H1 (cell line): ENCODE measurements around the gene GPC6. TPM values are rescaled to one million over a fixed set of nuclear protein-coding genes. Genes with fewer than 3 reads are reported as not detected.

Experiments used
- CTCF ChIA-PET: fragments of 300-600 bp; sonication (Branson Sonifier 250); formaldehyde crosslinking; loops from one replicate; lab custom pipeline; 2021; ENCODE audit not compliant: partially characterized antibody; lab: Charles Lee
- POLR2A ChIA-PET: fragments of 300-600 bp; sonication (Branson Sonifier 250); formaldehyde crosslinking; loops from one replicate; lab custom pipeline; 2021; ENCODE audit warnings: inconsistent platforms; ENCODE audit not compliant: partially characterized antibody; lab: Charles Lee
- DNase-seq, 2 experiments: peaks; one replicate each; pipeline versions ENCODE4 v3.0.0 to v3.0.0-alpha.2; 2010 to 2022; ENCODE audit warnings: low spot score in 2 of 2, low read depth in 1 of 2, mixed read lengths in 1 of 2
- FAIRE-seq: peaks from 2 replicates; lab custom pipeline; 2011; peaks lifted over from hg19 to GRCh38; lab: Jason Lieb, UNC
- H2AFZ ChIP-seq: 2 replicates; pipeline ENCODE4 v1.8.1; 2012; ENCODE audit warnings: low read length, inconsistent platforms
- H2AK5ac ChIP-seq: 2 replicates; pipeline ENCODE4 v1.6.1; 2013; ENCODE audit warnings: low read depth, low read length
- H2BK120ac ChIP-seq: replicated peaks from 2 replicates; pipeline ENCODE3; 2013; ENCODE audit warnings: low read depth, low read length, inconsistent platforms
- H2BK12ac ChIP-seq: 2 replicates; pipeline ENCODE4 v1.6.1; 2013; ENCODE audit warnings: low read depth, low read length
- H2BK15ac ChIP-seq: 2 replicates; pipeline ENCODE4 v1.6.1; 2013; ENCODE audit warnings: low read length
- H2BK20ac ChIP-seq: 2 replicates; pipeline ENCODE4 v1.6.1; 2013; ENCODE audit warnings: low read length
- H2BK5ac ChIP-seq: 2 replicates; pipeline ENCODE4 v1.6.1; 2013; ENCODE audit warnings: low read depth, low read length
- H3K14ac ChIP-seq: 2 replicates; pipeline ENCODE4 v1.6.1; 2013; ENCODE audit warnings: inconsistent platforms; ENCODE audit not compliant: insufficient read length
- H3K18ac ChIP-seq: 2 replicates; pipeline ENCODE4 v1.6.1; 2013; ENCODE audit warnings: low read length; ENCODE audit errors: extremely low read depth
- H3K23ac ChIP-seq: 2 replicates; pipeline ENCODE4 v1.6.1; 2013; ENCODE audit warnings: inconsistent platforms; ENCODE audit not compliant: insufficient read length
- H3K23me2 ChIP-seq: 2 replicates; pipeline ENCODE4 v1.6.1; 2013; ENCODE audit warnings: low read depth, low read length
- H3K27ac ChIP-seq: 2 replicates; pipeline ENCODE4 v1.6.1; 2011; ENCODE audit warnings: low read depth, low read length, inconsistent platforms
- H3K27me3 ChIP-seq, 4 experiments: replicated peaks in 1 of 4; 1 replicate in 1 of 4; 2 replicates in 3 of 4; pipeline versions ENCODE4 v1.6.1 to v1.8.1; 2011 to 2013; ENCODE audit warnings: low read length in 3 of 4, mild to moderate bottlenecking in 3 of 4, inconsistent platforms in 2 of 4, mixed read lengths in 2 of 4, moderate library complexity in 1 of 4; ENCODE audit not compliant: control insufficient read depth in 3 of 4, insufficient read depth in 3 of 4; ENCODE audit errors: extremely low read depth in 1 of 4
- H3K36me3 ChIP-seq, 4 experiments: 2 replicates each; pipeline versions ENCODE4 v1.6.1 to v1.8.1; 2011 to 2013; ENCODE audit warnings: mild to moderate bottlenecking in 4 of 4, low read length in 3 of 4, moderate library complexity in 2 of 4, control low read depth in 1 of 4, inconsistent platforms in 1 of 4; ENCODE audit not compliant: insufficient read depth in 4 of 4, control insufficient read depth in 2 of 4
- H3K4ac ChIP-seq: replicated peaks from 2 replicates; pipeline ENCODE3; 2013; ENCODE audit warnings: low read length, low read depth, mixed read lengths, inconsistent platforms; ENCODE audit not compliant: insufficient read length
- H3K4me1 ChIP-seq, 4 experiments: replicated peaks in 1 of 4; 1 replicate in 1 of 4; 2 replicates in 3 of 4; pipeline versions ENCODE4 v1.6.1 to v1.8.1; 2011 to 2013; ENCODE audit warnings: low read length in 3 of 4, inconsistent platforms in 2 of 4, mixed read lengths in 1 of 4; ENCODE audit not compliant: insufficient read depth in 4 of 4, control insufficient read depth in 3 of 4
- H3K4me2 ChIP-seq, 2 experiments: 2 replicates each; pipeline versions ENCODE4 v1.6.1 to v1.8.1; 2011 to 2013; ENCODE audit warnings: low read depth in 2 of 2, low read length in 2 of 2, control low read depth in 1 of 2, inconsistent platforms in 1 of 2, mild to moderate bottlenecking in 1 of 2; ENCODE audit not compliant: insufficient read depth in 1 of 2
- H3K4me3 ChIP-seq, 4 experiments: fragments of 200-600, 300-600 bp in 1 of 4; sonication (generic), shearing (Covaris generic), sonication (Bioruptor Twin) in 1 of 4; 2 replicates each; pipeline versions ENCODE4 v1.5.1 to v1.8.1; 2011 to 2016; ENCODE audit warnings: low read length in 4 of 4, low read depth in 3 of 4, control low read depth in 2 of 4, inconsistent platforms in 2 of 4, mild to moderate bottlenecking in 2 of 4, mixed read lengths in 1 of 4, moderate library complexity in 1 of 4; ENCODE audit not compliant: insufficient read depth in 2 of 4; ENCODE audit errors: extremely low read depth in 1 of 4
- H3K56ac ChIP-seq: replicated peaks from 2 replicates; pipeline ENCODE3; 2013; ENCODE audit warnings: low read depth, mild to moderate bottlenecking, mixed read lengths, low read length, inconsistent platforms; ENCODE audit not compliant: insufficient read length
- H3K79me1 ChIP-seq: 2 replicates; pipeline ENCODE4 v1.6.1; 2013; ENCODE audit warnings: low read depth, low read length, control low read depth
- H3K79me2 ChIP-seq, 2 experiments: 2 replicates each; pipeline versions ENCODE4 v1.6.1 to v1.8.1; 2012 to 2013; ENCODE audit warnings: low read length in 2 of 2, mild to moderate bottlenecking in 2 of 2, inconsistent platforms in 1 of 2; ENCODE audit not compliant: insufficient read depth in 2 of 2, control insufficient read depth in 1 of 2
- H3K9ac ChIP-seq, 4 experiments: replicated peaks in 1 of 4; 1 replicate in 1 of 4; 2 replicates in 3 of 4; pipeline versions ENCODE4 v1.6.1 to v1.8.1; 2011 to 2013; ENCODE audit warnings: low read depth in 3 of 4, low read length in 3 of 4, control low read depth in 2 of 4, mild to moderate bottlenecking in 2 of 4, moderate library complexity in 2 of 4, inconsistent platforms in 1 of 4; ENCODE audit errors: extremely low read depth in 1 of 4
- H3K9me3 ChIP-seq, 2 experiments: 2 replicates each; pipeline versions ENCODE4 v1.6.1 to v1.8.1; 2012 to 2013; ENCODE audit warnings: mild to moderate bottlenecking in 2 of 2, moderate library complexity in 2 of 2, control low read depth in 1 of 2, inconsistent platforms in 1 of 2, low read depth in 1 of 2, low read length in 1 of 2, mixed read lengths in 1 of 2; ENCODE audit not compliant: insufficient read depth in 2 of 2
- H4K20me1 ChIP-seq, 2 experiments: replicated peaks in 1 of 2; 2 replicates each; pipeline versions ENCODE3 to v1.8.1; 2011 to 2013; ENCODE audit warnings: inconsistent platforms in 2 of 2, low read length in 2 of 2, mild to moderate bottlenecking in 1 of 2; ENCODE audit not compliant: insufficient read depth in 2 of 2, control insufficient read depth in 1 of 2
- H4K5ac ChIP-seq: 2 replicates; pipeline ENCODE4 v1.6.1; 2013; ENCODE audit warnings: low read length, low read depth, mixed read lengths, inconsistent platforms; ENCODE audit not compliant: insufficient read length
- H4K8ac ChIP-seq: 2 replicates; pipeline ENCODE4 v1.8.0; 2013; ENCODE audit warnings: mild to moderate bottlenecking, moderate library complexity, low read length, inconsistent platforms; ENCODE audit not compliant: insufficient read depth; ENCODE audit errors: extremely low read depth
- H4K91ac ChIP-seq: replicated peaks from 2 replicates; pipeline ENCODE3; 2013; ENCODE audit warnings: low read length, mixed read lengths, inconsistent platforms; ENCODE audit not compliant: insufficient read length
- POLR2AphosphoS5 ChIP-seq: IDR thresholded peaks from 2 replicates; pipeline ENCODE4 v1.6.1; 2011; ENCODE audit warnings: low read depth, low read length
- RBBP5 ChIP-seq: IDR thresholded peaks from 2 replicates; pipeline ENCODE4 v1.7.1; 2012; ENCODE audit warnings: low read depth, mild to moderate bottlenecking, inconsistent platforms, low read length, moderate library complexity, borderline replicate concordance
- WGBS, 2 experiments: shearing (Covaris generic) in 1 of 2; methylation state at CpG; one replicate each; pipeline versions ENCODE4 v1.1.6 to v1.1.7; 2013 to 2015; ENCODE audit warnings: low lambda C conversion rate in 2 of 2, mixed read lengths in 2 of 2, inconsistent platforms in 1 of 2, low coverage in 1 of 2, missing lambda C conversion rate in 1 of 2; ENCODE audit not compliant: insufficient replicate concordance in 2 of 2, insufficient coverage in 1 of 2, insufficient read length in 1 of 2; ENCODE audit errors: extremely low coverage in 1 of 2, missing lambda C conversion rate in 1 of 2; 5-methylcytosine and 5-hydroxymethylcytosine counted together
- polyA plus RNA-seq, 7 experiments: library from polyadenylated mRNA; depleted of rRNA in 3 of 7; stranded (reverse) in 5 of 7; unstranded in 2 of 7; fragments of >200 nt in 5 of 7; fragments of 200-250 nt in 2 of 7; gene quantifications; 1 replicate in 5 of 7; 2 replicates in 1 of 7; 4 replicates in 1 of 7; pipeline versions ENCODE4 v1.2.1 to v1.2.3, GENCODE V29; 2011 to 2013; ENCODE audit warnings: missing spikeins in 2 of 7, mixed read lengths in 2 of 7
- total RNA-seq: library from RNA; stranded (reverse); fragmentation: NEBNext Ultra II Directional; extraction: Animal tissue kit (Norgen Biotek cat#: 25700); gene quantifications from 2 replicates; pipeline ENCODE4 v1.2.1, GENCODE V29; 2021

GPC6 gene
- total and polyA plus RNA-seq, 2 of the 8 experiments (the other 6 are each of a cell fraction or from before 2014, with no cell fraction given): 5.4 to 12.0 TPM

DNA sequence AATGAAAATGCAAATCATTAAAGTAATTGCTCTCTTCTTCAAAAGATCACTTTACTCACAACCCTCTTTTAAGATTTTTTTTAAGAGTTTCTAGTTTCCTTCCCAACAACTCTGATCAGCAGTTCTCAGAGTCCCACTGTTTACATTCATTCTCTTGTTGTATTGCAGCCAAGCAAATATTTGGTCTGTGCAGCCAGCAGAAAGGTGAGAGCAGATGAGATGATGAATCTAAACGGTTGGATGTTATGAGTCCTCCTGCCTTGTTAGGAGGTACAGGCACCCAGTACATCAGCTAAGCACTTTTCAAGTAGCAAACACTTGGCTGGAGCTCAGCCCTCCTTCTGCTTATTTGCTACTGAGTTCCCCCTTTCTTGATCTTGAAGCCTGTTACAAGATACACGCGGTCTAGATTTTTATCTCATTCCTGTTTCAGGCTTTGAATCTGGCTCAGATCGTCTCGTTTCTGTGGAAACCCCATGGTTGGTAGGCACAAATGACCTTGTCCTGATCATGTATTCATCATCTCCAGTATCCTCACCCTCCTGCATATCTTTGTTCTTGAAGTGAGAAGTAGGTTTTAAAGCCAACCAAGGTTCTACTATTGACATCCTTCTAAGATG is 952.1 kb downstream of the GPC6 start:
- H2AK5ac ChIP-seq: no peak overlapping the region
- H3K4me1 ChIP-seq: no peaks in the 10 kb centered on the region; a peak in 1 of 7 replicates
- H3K79me1 ChIP-seq: no peaks in the 10 kb centered on the region
- H3K4ac ChIP-seq: no peak overlapping the region
- no peak overlapping the region for H2BK120ac ChIP-seq
- no peak overlapping the region for H4K8ac ChIP-seq
- H3K9ac ChIP-seq: no peak overlapping the region
- ChIA-PET CTCF (interaction anchor here (0.8 kb wide), 1 partner anchor 1216 kb away, joined by 3 read pairs; no protein-coding TSS in a partner anchor), POLR2A (no interaction called here)
- FAIRE-seq (no peak), DNase-seq (no peak)
- H2BK5ac ChIP-seq: no peak overlapping the region
- no peak overlapping the region for H3K18ac ChIP-seq
- H2AFZ ChIP-seq: no peak overlapping the region
- H3K23ac ChIP-seq: no peak overlapping the region
- no peak overlapping the region for H4K5ac ChIP-seq
- no peak overlapping the region for H3K56ac ChIP-seq
- no peak overlapping the region for H4K91ac ChIP-seq
- no peak overlapping the region for H3K4me3 ChIP-seq
- H4K20me1 ChIP-seq: no peaks in the 10 kb centered on the region
- no peaks in the 10 kb centered on the region for H3K23me2 ChIP-seq
- H2BK12ac ChIP-seq: no peak overlapping the region
- H3K27ac ChIP-seq: no peak overlapping the region
- H3K9me3 ChIP-seq: no peaks in the 10 kb centered on the region
- H3K4me2 ChIP-seq: no peak overlapping the region
- H2BK15ac ChIP-seq: no peak overlapping the region
- H3K14ac ChIP-seq: no peak overlapping the region
- H3K36me3 ChIP-seq: no peaks in the 10 kb centered on the region
- no peaks in the 10 kb centered on the region for H3K79me2 ChIP-seq
- WGBS, 2 experiments: 91% methylated on average over 5 of the region's 5 CpGs; no CpG with 5 or more reads in 1 of the 2 experiments
- no peaks in the 10 kb centered on the region for H3K27me3 ChIP-seq
- no peak overlapping the region for H2BK20ac ChIP-seq
- TF ChIP-seq POLR2AphosphoS5 (no peak), RBBP5 (no peak)
